ENCODE measurements around the gene DCAKD.
A peak's percentile ranks its signal among the peaks of the same experiment; 100 is the strongest.

Gene DCAKD

DNA sequence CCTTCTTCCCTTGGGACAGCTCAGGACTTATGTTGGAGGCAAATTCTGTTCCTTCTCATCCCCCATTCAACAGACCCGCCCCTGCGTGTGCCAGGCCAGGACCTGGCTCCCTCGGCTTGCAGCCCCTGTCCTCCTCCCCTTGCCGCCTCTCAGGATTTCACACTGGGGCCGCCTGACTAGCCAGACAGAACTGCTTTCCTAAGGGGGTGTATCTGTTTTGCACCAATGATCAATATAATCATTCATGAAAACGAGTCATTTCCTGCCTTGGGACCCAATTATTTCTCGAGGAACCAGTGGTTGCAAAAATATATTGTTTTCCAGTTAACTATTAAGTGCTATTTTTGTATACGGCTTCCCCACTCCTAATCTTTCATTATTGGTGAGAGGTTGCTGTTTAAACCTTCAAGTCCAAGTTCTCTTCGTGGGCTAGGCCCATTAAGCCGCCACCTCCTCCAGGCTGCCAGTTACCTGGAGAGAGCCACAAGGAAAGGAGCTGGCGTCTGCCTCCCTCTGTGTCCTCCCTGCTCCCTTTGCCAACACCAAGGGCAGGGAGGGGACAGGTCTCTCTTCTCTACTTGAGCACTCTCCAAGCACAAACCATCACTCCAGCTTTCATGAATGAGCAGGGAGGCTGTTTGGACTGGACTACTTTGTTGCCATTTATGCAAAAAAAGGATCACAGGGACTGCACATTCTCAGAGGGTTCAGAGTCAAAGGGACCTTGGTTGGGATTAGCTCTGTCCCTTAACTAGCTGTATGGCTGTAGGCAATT lies 8.9 kb downstream of the DCAKD start:
- no peaks in the 10 kb centered on the region for H3K27me3 ChIP-seq (ENCODE audit: insufficient read depth, low read length)
- 91% methylated on average over 9 of the region's 11 CpGs for WGBS

DNA sequence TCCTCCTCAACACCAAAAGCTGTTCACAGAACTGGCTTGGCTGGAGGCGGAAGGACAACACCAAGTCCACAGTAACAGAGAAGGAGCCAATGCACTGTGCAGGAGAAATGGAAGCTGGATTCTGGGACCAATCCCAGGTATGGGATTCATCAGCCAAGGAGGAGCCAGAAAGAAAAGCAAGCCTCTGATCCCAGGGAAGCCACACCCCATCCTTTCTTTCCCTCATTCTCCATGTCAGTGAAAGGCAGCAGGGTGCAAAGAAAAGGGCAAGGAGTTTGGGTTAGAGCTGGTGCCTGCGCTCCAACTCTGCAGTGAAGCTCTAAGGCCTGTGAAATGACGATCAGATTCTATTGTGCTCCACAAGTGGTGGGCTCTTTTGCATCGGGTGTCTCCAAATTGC lies 11.0 kb downstream of the DCAKD start:
- H3K4me1 ChIP-seq (ENCODE audit: insufficient read depth, low read length), result peaks cover 11% of the 10 kb centered on the region
- H3K27ac ChIP-seq (ENCODE audit: low read depth, low read length), result peak overlapping the region; percentile 60; the same call in 1 of the 2 replicates
- no peak overlapping the region for H3K9ac ChIP-seq (ENCODE audit: low read depth, low read length)
- 0 out of 2 replicates have a peak overlapping the region, but pooled peaks have one; percentile 3 for H3K4me3 ChIP-seq (ENCODE audit: low read length)
- H3K27me3 ChIP-seq (ENCODE audit: insufficient read depth, low read length), result no peaks in the 10 kb centered on the region
- H3K36me3 ChIP-seq (ENCODE audit: insufficient read depth, low read length), result peaks cover 2% of the 10 kb centered on the region; the same call in 1 of the 2 replicates
- H3K9me3 ChIP-seq (ENCODE audit: insufficient read depth, low read depth, low read length), result no peaks in the 10 kb centered on the region
- 31% methylated on average over 4 of the region's 4 CpGs for WGBS

More for the DNA sequence above, 8.9 kb downstream of the DCAKD start:
- Histone ChIP-seq H3K4me1 (ENCODE audit: insufficient read depth, low read length) (peaks cover 16% of the 10 kb centered on the region), H3K9ac (ENCODE audit: low read depth, low read length) (no peak overlapping the region), H3K36me3 (ENCODE audit: insufficient read depth, low read length) (no peaks in the 10 kb centered on the region), H3K4me3 (ENCODE audit: low read length) (no peak overlapping the region), H3K27ac (ENCODE audit: low read depth, low read length) (no peak overlapping the region), H3K9me3 (ENCODE audit: insufficient read depth, low read depth, low read length) (no peaks in the 10 kb centered on the region)

DNA sequence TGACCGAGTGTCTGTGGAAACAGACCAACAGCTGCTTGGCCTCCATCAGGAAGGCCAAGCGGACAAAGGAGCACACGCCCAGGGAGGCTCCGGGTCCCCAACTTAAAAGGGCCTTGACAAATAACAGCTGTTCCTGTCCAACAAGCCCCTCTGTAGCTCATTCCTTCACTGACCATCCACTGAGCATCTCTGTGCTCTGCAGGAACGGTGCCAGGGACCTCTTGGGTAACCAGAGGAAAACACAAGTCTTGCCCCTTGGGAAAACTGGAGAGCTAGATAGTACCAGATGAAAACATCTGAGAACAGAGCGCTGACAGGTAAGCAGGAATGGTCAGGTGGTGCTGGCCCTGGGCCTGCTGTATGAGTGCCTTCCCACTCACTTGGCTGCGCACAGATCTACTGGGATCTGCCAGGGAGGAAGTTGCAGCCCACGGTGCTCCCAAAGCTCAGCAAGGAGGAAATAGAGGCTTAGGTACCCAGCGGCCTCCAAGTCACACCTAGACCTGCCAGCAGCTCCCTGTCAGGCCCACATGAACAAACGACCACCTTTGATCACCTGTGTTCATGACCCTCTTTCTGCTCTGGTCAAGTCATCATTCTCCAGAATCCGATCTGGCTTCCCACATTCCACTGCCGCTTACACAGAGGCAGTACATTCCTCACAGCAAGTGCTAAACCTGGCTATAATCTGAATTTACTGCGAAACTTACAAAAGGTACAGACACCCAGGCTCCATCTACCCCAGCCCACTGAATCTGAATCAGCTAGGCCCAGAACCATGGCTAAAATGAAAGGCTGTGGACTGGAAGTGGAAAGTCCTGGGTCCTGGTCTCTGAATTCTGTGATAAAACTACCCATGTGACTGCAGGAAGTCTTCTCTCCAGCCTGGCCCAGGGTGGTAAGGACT lies 12.5 kb downstream of the DCAKD start:
- Histone ChIP-seq H3K9ac (ENCODE audit: low read depth, low read length) (no peak overlapping the region), H3K27ac (ENCODE audit: low read depth, low read length) (peak overlapping the region; percentile 26; the same call in 1 of the 2 replicates), H3K4me1 (ENCODE audit: insufficient read depth, low read length) (peaks cover 8% of the 10 kb centered on the region), H3K36me3 (ENCODE audit: insufficient read depth, low read length) (peaks cover 6% of the 10 kb centered on the region; the same call in 1 of the 2 replicates), H3K27me3 (ENCODE audit: insufficient read depth, low read length) (no peaks in the 10 kb centered on the region), H3K9me3 (ENCODE audit: insufficient read depth, low read depth, low read length) (no peaks in the 10 kb centered on the region), H3K4me3 (ENCODE audit: low read length) (no peak overlapping the region)
- WGBS, result 92% methylated on average over 13 of the region's 13 CpGs

DNA sequence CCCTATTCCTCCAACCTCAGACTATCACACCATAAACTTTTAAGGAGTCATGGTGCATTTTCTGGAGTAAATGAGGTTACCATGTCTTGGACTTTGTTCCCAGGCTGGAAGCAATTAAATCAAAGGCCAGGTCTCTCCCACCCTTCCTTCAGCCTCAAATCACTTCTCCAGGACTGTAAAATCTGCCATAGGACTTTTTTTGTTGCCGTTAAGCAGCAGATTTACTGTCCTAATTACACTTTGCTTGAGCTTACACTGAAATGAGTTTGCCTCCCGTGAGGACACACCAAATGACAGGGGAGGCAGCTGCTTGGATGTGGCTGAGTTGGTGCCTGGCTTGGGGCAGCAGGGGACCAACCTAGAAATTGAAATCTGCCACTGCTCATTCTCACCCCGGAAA lies 14.7 kb downstream of the DCAKD start:
- WGBS, result 93% methylated on average over 3 of the region's 3 CpGs

DNA sequence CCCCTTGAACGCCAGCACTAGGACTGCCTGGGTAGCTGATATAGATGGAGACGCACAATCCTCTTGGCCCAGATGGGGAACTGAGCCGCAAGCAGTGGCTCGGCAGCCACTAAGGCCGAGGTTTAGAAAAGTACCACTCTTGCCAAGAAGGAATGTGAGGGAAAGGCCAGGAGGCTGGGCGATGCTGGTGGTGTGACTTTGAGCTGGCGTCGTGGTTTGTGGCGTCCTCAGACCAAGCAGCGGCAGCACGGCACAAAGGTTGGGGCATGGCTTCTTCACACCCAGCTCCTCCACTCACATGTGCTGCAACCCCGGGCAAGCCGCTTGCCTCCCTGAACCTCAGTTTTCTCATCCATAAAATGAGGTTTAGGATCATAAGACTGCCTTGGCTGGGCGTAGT lies 15.6 kb downstream of the DCAKD start:
- Histone ChIP-seq H3K9me3 (ENCODE audit: insufficient read depth, low read depth, low read length) (no peaks in the 10 kb centered on the region), H3K36me3 (ENCODE audit: insufficient read depth, low read length) (peaks cover 29% of the 10 kb centered on the region), H3K4me3 (ENCODE audit: low read length) (no peak overlapping the region), H3K27me3 (ENCODE audit: insufficient read depth, low read length) (no peaks in the 10 kb centered on the region), H3K27ac (ENCODE audit: low read depth, low read length) (no peak overlapping the region), H3K9ac (ENCODE audit: low read depth, low read length) (no peak overlapping the region), H3K4me1 (ENCODE audit: insufficient read depth, low read length) (peaks cover 6% of the 10 kb centered on the region)
- WGBS, result 98% methylated on average over 14 of the region's 14 CpGs

More for the DNA sequence above, 14.7 kb downstream of the DCAKD start:
- H3K9ac ChIP-seq (ENCODE audit: low read depth, low read length), result no peak overlapping the region
- no peaks in the 10 kb centered on the region for H3K9me3 ChIP-seq (ENCODE audit: insufficient read depth, low read depth, low read length)
- H3K4me3 ChIP-seq (ENCODE audit: low read length), result no peak overlapping the region
- no peaks in the 10 kb centered on the region for H3K27me3 ChIP-seq (ENCODE audit: insufficient read depth, low read length)
- peaks cover 7% of the 10 kb centered on the region for H3K4me1 ChIP-seq (ENCODE audit: insufficient read depth, low read length)
- peaks cover 21% of the 10 kb centered on the region for H3K36me3 ChIP-seq (ENCODE audit: insufficient read depth, low read length)
- H3K27ac ChIP-seq (ENCODE audit: low read depth, low read length), result no peak overlapping the region

DNA sequence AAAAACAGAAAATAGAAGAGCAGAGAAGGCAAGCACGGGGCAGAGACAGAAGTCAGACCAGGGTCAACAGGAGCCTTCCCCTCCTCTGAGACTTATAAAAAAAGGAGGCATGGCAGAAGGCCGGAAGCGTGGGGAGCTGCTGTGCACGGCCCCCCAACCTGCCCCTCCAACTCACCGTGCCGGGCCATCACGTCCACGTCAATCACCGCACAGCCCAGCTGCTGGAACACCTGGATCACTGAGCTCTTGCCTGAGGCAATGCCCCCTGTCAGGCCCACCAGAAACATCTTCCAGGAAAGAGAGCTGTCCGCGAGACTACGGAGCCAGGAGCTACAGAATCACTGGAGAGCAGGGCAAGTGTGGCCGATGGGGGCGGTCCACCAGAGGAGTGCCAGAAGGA lies 16.8 kb downstream of the DCAKD start:
- 0 out of 2 replicates have a peak, but pooled peaks cover 3% of the 10 kb centered on the region for H3K4me1 ChIP-seq (ENCODE audit: insufficient read depth, low read length)
- no peaks in the 10 kb centered on the region for H3K9me3 ChIP-seq (ENCODE audit: insufficient read depth, low read depth, low read length)
- H3K36me3 ChIP-seq (ENCODE audit: insufficient read depth, low read length), result peaks cover 42% of the 10 kb centered on the region
- 97% methylated on average over 14 of the region's 14 CpGs for WGBS
- H3K27ac ChIP-seq (ENCODE audit: low read depth, low read length), result no peak overlapping the region
- no peaks in the 10 kb centered on the region for H3K27me3 ChIP-seq (ENCODE audit: insufficient read depth, low read length)
- no peak overlapping the region for H3K9ac ChIP-seq (ENCODE audit: low read depth, low read length)
- no peak overlapping the region for H3K4me3 ChIP-seq (ENCODE audit: low read length)

DNA sequence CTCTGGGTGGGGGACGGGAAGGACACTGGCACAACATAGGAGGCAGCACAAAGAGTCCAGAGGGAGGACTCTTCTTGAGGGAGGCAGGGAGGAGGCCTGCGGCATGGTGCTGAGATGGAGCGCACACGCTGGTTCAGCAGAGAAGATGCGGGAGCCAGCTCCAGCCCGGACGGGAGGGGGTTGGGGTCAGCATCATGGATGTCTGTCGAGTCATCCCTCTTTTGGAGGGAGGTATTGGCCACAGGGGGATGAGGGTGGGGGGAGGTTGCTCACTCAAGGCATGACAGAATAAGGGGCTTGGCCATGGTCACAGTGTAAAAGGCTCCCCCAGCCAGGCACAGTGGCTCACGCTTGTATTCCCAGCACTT lies 19.3 kb downstream of the DCAKD start:
- Histone ChIP-seq H3K4me1 (ENCODE audit: insufficient read depth, low read length) (no peaks in the 10 kb centered on the region), H3K9ac (ENCODE audit: low read depth, low read length) (no peak overlapping the region), H3K36me3 (ENCODE audit: insufficient read depth, low read length) (peaks cover 53% of the 10 kb centered on the region), H3K27ac (ENCODE audit: low read depth, low read length) (no peak overlapping the region), H3K4me3 (ENCODE audit: low read length) (no peak overlapping the region), H3K9me3 (ENCODE audit: insufficient read depth, low read depth, low read length) (no peaks in the 10 kb centered on the region), H3K27me3 (ENCODE audit: insufficient read depth, low read length) (no peaks in the 10 kb centered on the region)
- WGBS, result 88% methylated on average over 9 of the region's 9 CpGs

DNA sequence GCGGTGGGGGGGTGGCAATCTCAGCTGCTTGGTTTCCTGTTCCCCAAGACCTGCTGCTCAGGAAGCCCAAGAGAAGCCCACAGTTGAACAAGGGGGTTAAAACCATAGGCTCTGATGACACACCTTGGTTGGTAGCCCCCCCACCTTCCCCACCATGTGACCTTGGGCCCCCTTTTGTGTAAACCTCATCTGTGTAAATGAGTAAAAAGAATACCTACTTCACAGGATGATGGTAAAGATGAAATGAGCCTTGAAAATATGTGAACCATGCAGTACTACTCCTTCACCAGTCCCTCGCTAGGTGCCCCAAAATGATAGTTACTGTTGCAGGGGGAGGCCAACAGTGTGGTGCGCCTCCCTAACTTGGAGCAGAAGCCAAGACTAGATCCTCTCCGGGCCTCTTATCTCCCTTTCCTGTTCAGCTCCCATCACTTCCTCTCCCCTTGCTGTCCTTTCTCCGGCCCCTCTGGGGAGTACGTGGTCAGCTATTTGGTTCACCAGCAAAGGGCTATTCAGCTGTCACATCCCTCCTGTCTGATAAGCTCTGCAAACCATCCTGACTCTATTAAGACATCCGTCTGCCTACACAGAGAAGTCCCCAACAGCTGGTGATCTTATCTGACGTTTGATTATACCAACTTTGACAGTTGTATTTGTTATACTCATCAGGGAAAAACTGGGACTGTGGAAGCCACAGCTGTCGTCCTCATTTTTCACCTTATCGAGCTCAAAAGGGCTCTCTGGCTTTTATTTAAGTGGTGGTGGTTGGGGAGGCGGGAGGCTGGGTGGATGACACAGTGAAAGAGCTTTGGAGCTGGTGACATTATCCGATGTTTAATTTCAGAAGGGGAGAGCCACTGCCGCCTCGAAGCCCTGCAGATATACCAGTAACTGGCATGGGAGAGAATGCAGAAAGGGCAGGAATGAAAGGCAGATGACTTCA lies 19.9 kb downstream of the DCAKD start:
- no peak overlapping the region for H3K27ac ChIP-seq (ENCODE audit: low read depth, low read length)
- no peaks in the 10 kb centered on the region for H3K9me3 ChIP-seq (ENCODE audit: insufficient read depth, low read depth, low read length)
- no peak overlapping the region for H3K4me3 ChIP-seq (ENCODE audit: low read length)
- 95% methylated on average over 14 of the region's 14 CpGs for WGBS
- H3K27me3 ChIP-seq (ENCODE audit: insufficient read depth, low read length), result no peaks in the 10 kb centered on the region
- H3K4me1 ChIP-seq (ENCODE audit: insufficient read depth, low read length), result no peaks in the 10 kb centered on the region
- H3K9ac ChIP-seq (ENCODE audit: low read depth, low read length), result no peak overlapping the region
- H3K36me3 ChIP-seq (ENCODE audit: insufficient read depth, low read length), result peaks cover 58% of the 10 kb centered on the region

DNA sequence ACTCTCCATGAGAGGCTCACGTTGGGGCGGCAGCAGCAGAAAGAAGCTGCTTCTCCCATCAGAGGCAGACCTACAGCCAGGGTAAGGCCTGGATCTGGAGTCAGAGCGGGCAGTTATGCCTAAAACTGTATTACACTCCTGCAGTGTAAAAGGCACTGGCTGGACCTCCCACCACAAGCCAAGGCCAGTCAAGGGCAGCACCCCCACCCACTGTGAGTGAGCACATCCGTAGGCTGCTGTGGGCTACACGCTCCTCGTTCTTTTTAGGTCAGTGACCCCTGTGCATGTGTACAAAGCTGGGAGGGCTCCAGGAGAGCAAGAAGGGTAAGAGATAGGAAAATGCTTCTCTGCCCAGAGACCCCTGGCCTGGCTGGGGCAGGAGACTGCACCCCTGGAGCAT lies 20.7 kb downstream of the DCAKD start:
- Histone ChIP-seq H3K27me3 (ENCODE audit: insufficient read depth, low read length) (no peaks in the 10 kb centered on the region), H3K36me3 (ENCODE audit: insufficient read depth, low read length) (peaks cover 59% of the 10 kb centered on the region)

DNA sequence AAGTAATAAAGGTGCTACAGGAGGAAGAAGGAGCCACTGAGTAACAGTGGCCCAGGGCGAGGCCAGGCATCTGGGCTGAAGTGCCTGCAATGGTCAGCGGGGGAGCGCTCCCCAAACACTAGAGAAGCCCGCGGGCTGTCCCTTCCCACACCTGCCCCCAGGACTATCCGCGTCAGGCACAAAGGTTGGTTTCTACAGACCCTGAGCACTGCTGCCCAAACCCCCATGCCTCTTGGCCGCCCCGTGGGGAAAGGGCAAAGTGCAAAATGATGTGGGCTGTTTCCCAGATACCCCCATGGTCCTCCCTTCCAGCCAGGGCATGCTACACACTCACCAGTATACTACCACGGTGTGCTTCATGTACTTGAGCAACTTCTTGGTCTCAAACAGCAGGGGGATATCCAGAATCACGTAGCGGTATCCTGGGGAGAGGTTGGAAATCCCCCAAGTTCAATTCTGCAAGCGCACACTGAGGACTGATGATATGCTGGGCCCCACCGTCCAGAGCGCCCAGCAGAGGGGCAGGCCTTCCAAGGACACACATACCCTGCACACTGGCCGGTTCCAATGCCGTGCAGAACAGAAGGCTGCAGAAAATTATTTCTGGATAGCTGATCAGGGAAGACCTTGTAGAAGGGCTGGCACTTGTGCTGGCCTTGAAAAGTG lies 21.5 kb downstream of the DCAKD start:
- no peak overlapping the region for H3K27ac ChIP-seq (ENCODE audit: low read depth, low read length)
- no peak overlapping the region for H3K9ac ChIP-seq (ENCODE audit: low read depth, low read length)
- H3K27me3 ChIP-seq (ENCODE audit: insufficient read depth, low read length), result no peaks in the 10 kb centered on the region
- 96% methylated on average over 17 of the region's 17 CpGs for WGBS
- H3K36me3 ChIP-seq (ENCODE audit: insufficient read depth, low read length), result peaks cover 59% of the 10 kb centered on the region
- H3K4me3 ChIP-seq (ENCODE audit: low read length), result no peak overlapping the region
- no peaks in the 10 kb centered on the region for H3K4me1 ChIP-seq (ENCODE audit: insufficient read depth, low read length)
- no peaks in the 10 kb centered on the region for H3K9me3 ChIP-seq (ENCODE audit: insufficient read depth, low read depth, low read length)

More for the DNA sequence above, 20.7 kb downstream of the DCAKD start:
- Histone ChIP-seq H3K27ac (ENCODE audit: low read depth, low read length) (no peak overlapping the region), H3K4me3 (ENCODE audit: low read length) (no peak overlapping the region), H3K4me1 (ENCODE audit: insufficient read depth, low read length) (no peaks in the 10 kb centered on the region), H3K9me3 (ENCODE audit: insufficient read depth, low read depth, low read length) (no peaks in the 10 kb centered on the region), H3K9ac (ENCODE audit: low read depth, low read length) (no peak overlapping the region)
- 94% methylated on average over 6 of the region's 6 CpGs for WGBS

Data from HUES64 (cell line).